GM19351 (cell line): ENCODE data around the gene FGF1.
A peak's percentile ranks its signal among the peaks of the same experiment; 100 is the strongest.

Experiments used
- ATAC-seq: cut with Tn5 transposase; IDR thresholded peaks from one replicate; pipeline ENCODE4 v1.9.1; 2021; ENCODE audit warnings: mild to moderate bottlenecking, moderate library complexity; ENCODE audit not compliant: unreplicated experiment

The FGF1 gene

GRCh38 chr5:142685418-142686209, at the start of gene FGF1:
TSS of gene FGF1 (minus strand) at chr5:142686090. CDS start at chr5:142614127, 71,963 bp downstream.
- ATAC-seq, result no peak

- no peak for ATAC-seq
Observed at GRCh38 chr5:142727735-142728047, 41.8 kb upstream of the FGF1 start.

GRCh38 chr5:142726188-142726731, 40.4 kb upstream of the FGF1 start:
- no peak for ATAC-seq

- no peak for ATAC-seq
Observed at GRCh38 chr5:142725231-142726187, 39.6 kb upstream of the FGF1 start.

GRCh38 chr5:142724821-142725220, 38.9 kb upstream of the FGF1 start:
- ATAC-seq, result no peak

- ATAC-seq, result no peak
Observed at GRCh38 chr5:142722896-142723295, 37.0 kb upstream of the FGF1 start.

GRCh38 chr5:142722146-142722545, 36.3 kb upstream of the FGF1 start:
- ATAC-seq, result no peak

- no peak for ATAC-seq
Observed at GRCh38 chr5:142720641-142721271, 34.9 kb upstream of the FGF1 start.

- ATAC-seq, result no peak
Observed at GRCh38 chr5:142719836-142720370, 34.0 kb upstream of the FGF1 start.

GRCh38 chr5:142717582-142718215, 31.8 kb upstream of the FGF1 start:
- ATAC-seq, result no peak

- ATAC-seq, result peak; percentile 58
Observed at GRCh38 chr5:142716963-142717362, 31.1 kb upstream of the FGF1 start.

GRCh38 chr5:142715291-142715690, 29.4 kb upstream of the FGF1 start:
- no peak for ATAC-seq

GRCh38 chr5:142713121-142713706, 27.3 kb upstream of the FGF1 start:
- ATAC-seq, result peak; percentile 96

- ATAC-seq, result no peak
Observed at GRCh38 chr5:142703153-142703552, 17.3 kb upstream of the FGF1 start.

- no peak for ATAC-seq
Observed at GRCh38 chr5:142701673-142702311, 15.9 kb upstream of the FGF1 start.

GRCh38 chr5:142700566-142700965, 14.7 kb upstream of the FGF1 start:
- no peak for ATAC-seq

- peak; percentile 92 for ATAC-seq
Observed at GRCh38 chr5:142699184-142699720, 13.4 kb upstream of the FGF1 start.

GRCh38 chr5:142698447-142699183, 12.7 kb upstream of the FGF1 start:
- ATAC-seq, result no peak
